ENCODE results near the gene CITED2. TPM values are rescaled to one million over a fixed set of nuclear protein-coding genes. Genes with fewer than 3 reads are reported as not detected.

Gene CITED2
- polyA plus RNA-seq, 1 donor (not counting 4 experiments of a cell fraction or from before 2014, with no cell fraction given) = 25.0 TPM

- no peak overlapping the region for H3K4me2 ChIP-seq (ENCODE audit: control insufficient read depth, extremely low read depth, insufficient read depth, low read depth, low read length)
- H3K27ac ChIP-seq (ENCODE audit: control insufficient read depth, insufficient read depth, low read length) = no peak overlapping the region
- DNase-seq (ENCODE audit: low read depth, low spot score) (no peak), FAIRE-seq (no peak)
- no peak for TF ChIP-seq CTCF (optimal IDR thresholded peaks at IDR 0.05 in 1 of 3, IDR thresholded peaks at IDR 0.05 in 1 of 3, conservative IDR thresholded peaks at IDR 0.05 in 1 of 3; ENCODE audit: extremely low read depth in 1 of 3, insufficient read depth in 2 of 3, low read length in 3 of 3)
- TF ChIP-seq EZH2 (IDR thresholded peaks at IDR 0.05; ENCODE audit: low read length) = no peak
- H3K36me3 ChIP-seq (ENCODE audit: control insufficient read depth in 2 of 2, extremely low read depth in 1 of 2, insufficient read depth in 2 of 2, low read length in 2 of 2) = no peaks in the 10 kb centered on the region
- no peak overlapping the region for H2AFZ ChIP-seq (ENCODE audit: control insufficient read depth, low read length)
- dilution Hi-C loops (cut with MboI; ENCODE audit: extremely low pct_ligation_motif_present, low sequenced_read_pairs) = no loop called here
- H3K9me1 ChIP-seq (ENCODE audit: control insufficient read depth, extremely low read depth, insufficient read depth, low read length) = no peaks in the 10 kb centered on the region
- H3K9me3 ChIP-seq (ENCODE audit: control insufficient read depth, low read depth, low read length) = no peaks in the 10 kb centered on the region
- H3K79me2 ChIP-seq (ENCODE audit: control insufficient read depth, insufficient read depth, low read length) = no peaks in the 10 kb centered on the region
- H3K4me3 ChIP-seq (ENCODE audit: control insufficient read depth in 2 of 3, extremely low read depth in 1 of 3, insufficient read depth in 2 of 3, low read depth in 1 of 3, low read length in 3 of 3) = no peak overlapping the region
- peaks cover 11% of the 10 kb centered on the region for H3K4me1 ChIP-seq (ENCODE audit: control insufficient read depth, extremely low read depth, insufficient read depth, low read length)
- H4K20me1 ChIP-seq (ENCODE audit: control insufficient read depth, extremely low read depth, insufficient read depth, low read length) = no peaks in the 10 kb centered on the region
- H3K27me3 ChIP-seq (ENCODE audit: control insufficient read depth, extremely low read depth, insufficient read depth, low read length) = no peaks in the 10 kb centered on the region
- H3K9ac ChIP-seq (ENCODE audit: control insufficient read depth, extremely low read depth, insufficient read depth, low read length) = no peak overlapping the region
Measured at GRCh38 chr6:139354189-139354588, 20.3 kb downstream of the CITED2 start.

GRCh38 chr6:139349464-139350020 is 24.9 kb downstream of the CITED2 start:
- Histone ChIP-seq H4K20me1 (ENCODE audit: control insufficient read depth, extremely low read depth, insufficient read depth, low read length) (no peaks in the 10 kb centered on the region), H3K36me3 (ENCODE audit: control insufficient read depth in 2 of 2, extremely low read depth in 1 of 2, insufficient read depth in 2 of 2, low read length in 2 of 2) (no peaks in the 10 kb centered on the region), H3K4me3 (ENCODE audit: control insufficient read depth in 2 of 3, extremely low read depth in 1 of 3, insufficient read depth in 2 of 3, low read depth in 1 of 3, low read length in 3 of 3) (no peak overlapping the region), H3K9ac (ENCODE audit: control insufficient read depth, extremely low read depth, insufficient read depth, low read length) (no peak overlapping the region), H3K9me1 (ENCODE audit: control insufficient read depth, extremely low read depth, insufficient read depth, low read length) (no peaks in the 10 kb centered on the region), H3K4me1 (ENCODE audit: control insufficient read depth, extremely low read depth, insufficient read depth, low read length) (peaks cover 13% of the 10 kb centered on the region), H3K9me3 (ENCODE audit: control insufficient read depth, low read depth, low read length) (no peaks in the 10 kb centered on the region), H3K27me3 (ENCODE audit: control insufficient read depth, extremely low read depth, insufficient read depth, low read length) (no peaks in the 10 kb centered on the region), H3K79me2 (ENCODE audit: control insufficient read depth, insufficient read depth, low read length) (no peaks in the 10 kb centered on the region), H3K27ac (ENCODE audit: control insufficient read depth, insufficient read depth, low read length) (peak overlapping the region; percentile 10), H2AFZ (ENCODE audit: control insufficient read depth, low read length) (peak overlapping the region; percentile 5), H3K4me2 (ENCODE audit: control insufficient read depth, extremely low read depth, insufficient read depth, low read depth, low read length) (peak overlapping the region; percentile 52)
- FAIRE-seq (peak; percentile 98), DNase-seq (ENCODE audit: low read depth, low spot score) (no peak)
- no peak for TF ChIP-seq EZH2 (IDR thresholded peaks at IDR 0.05; ENCODE audit: low read length)
- no peak for TF ChIP-seq CTCF (optimal IDR thresholded peaks at IDR 0.05 in 1 of 3, IDR thresholded peaks at IDR 0.05 in 1 of 3, conservative IDR thresholded peaks at IDR 0.05 in 1 of 3; ENCODE audit: extremely low read depth in 1 of 3, insufficient read depth in 2 of 3, low read length in 3 of 3)
- dilution Hi-C loops (cut with MboI; ENCODE audit: extremely low pct_ligation_motif_present, low sequenced_read_pairs) = no loop called here
